ENCODE results near the gene DNAJB8.

DNA sequence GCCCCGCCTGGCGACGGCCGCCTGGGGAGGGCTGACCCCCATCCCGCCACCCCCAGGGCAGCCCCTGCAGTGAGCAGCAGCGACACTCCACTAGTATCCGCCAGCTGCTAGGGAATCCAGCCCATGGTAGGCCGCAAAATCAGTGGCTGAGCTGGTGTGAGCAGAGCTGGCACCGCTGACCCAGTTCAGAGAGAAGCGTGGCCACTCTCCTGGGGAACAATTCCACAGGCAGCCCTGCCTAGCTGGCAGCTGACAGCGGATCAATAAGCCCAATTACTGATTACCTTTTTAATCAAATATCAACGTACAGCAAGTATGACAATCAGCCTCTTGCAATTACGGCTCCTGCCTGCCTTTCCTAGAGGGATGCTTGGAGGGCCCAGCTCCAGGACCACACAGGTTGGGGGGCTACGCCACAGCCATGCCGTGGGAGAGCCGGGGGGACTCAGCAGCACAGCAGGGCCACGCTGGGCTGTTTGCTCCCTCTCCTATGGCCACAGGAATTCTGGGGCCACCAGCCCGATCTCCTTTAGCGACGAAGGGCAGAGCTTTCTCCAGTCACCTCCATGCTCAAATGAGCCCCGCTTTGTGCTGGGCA lies 13.9 kb downstream of the DNAJB8 start:
- TF ChIP-seq, protein P1, sequence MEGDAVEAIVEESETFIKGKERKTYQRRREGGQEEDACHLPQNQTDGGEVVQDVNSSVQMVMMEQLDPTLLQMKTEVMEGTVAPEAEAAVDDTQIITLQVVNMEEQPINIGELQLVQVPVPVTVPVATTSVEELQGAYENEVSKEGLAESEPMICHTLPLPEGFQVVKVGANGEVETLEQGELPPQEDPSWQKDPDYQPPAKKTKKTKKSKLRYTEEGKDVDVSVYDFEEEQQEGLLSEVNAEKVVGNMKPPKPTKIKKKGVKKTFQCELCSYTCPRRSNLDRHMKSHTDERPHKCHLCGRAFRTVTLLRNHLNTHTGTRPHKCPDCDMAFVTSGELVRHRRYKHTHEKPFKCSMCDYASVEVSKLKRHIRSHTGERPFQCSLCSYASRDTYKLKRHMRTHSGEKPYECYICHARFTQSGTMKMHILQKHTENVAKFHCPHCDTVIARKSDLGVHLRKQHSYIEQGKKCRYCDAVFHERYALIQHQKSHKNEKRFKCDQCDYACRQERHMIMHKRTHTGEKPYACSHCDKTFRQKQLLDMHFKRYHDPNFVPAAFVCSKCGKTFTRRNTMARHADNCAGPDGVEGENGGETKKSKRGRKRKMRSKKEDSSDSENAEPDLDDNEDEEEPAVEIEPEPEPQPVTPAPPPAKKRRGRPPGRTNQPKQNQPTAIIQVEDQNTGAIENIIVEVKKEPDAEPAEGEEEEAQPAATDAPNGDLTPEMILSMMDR (IDR thresholded peaks at IDR 0.05; ENCODE audit: insufficient read depth, low read depth, low read length), result no peak
- TF ChIP-seq EZH2 (IDR thresholded peaks at IDR 0.05; ENCODE audit: insufficient read depth, low read length), result no peak
